GM19239 (cell line): ENCODE measurements around the gene UNC5C.
A peak's percentile ranks its signal among the peaks of the same experiment; 100 is the strongest.

ENCODE experiments used
- DNase-seq: peaks from one replicate; pipeline ENCODE4 v3.0.0; 2011; ENCODE audit warnings: low spot score; ENCODE audit not compliant: insufficient read length
- FAIRE-seq: peaks from 2 replicates; lab custom pipeline; 2011; peaks lifted over from hg19 to GRCh38; lab: Jason Lieb, UNC

The UNC5C gene

DNA sequence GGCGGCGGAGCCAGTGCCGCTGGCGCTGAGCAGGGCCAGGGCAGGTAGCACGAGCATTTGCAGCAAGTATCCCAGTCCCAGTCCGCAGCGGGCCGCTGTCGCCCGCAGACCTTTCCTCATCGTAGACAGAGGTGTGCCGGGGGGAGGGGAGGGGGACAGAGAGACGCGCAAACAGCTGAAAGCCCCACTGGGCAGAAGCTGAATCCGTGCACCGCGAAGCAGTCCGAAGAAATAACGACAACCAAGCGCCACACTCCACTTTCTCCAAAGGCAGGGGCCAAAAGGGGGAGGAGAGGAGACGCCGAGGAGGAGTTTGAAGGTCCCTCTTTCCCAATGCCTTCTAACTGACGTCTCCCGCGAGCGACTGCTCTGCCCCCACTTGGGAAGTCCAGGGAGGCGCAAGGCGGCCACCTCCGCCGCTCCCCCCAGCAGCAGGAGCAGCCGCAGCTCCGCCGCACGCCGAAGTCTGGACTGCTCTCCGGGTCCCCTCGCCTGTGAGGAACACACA is at the start of gene UNC5C:
Gene UNC5C, minus strand, starts transcription at position 236 of the 508 bp plus-strand sequence.
- no peak for FAIRE-seq

DNA sequence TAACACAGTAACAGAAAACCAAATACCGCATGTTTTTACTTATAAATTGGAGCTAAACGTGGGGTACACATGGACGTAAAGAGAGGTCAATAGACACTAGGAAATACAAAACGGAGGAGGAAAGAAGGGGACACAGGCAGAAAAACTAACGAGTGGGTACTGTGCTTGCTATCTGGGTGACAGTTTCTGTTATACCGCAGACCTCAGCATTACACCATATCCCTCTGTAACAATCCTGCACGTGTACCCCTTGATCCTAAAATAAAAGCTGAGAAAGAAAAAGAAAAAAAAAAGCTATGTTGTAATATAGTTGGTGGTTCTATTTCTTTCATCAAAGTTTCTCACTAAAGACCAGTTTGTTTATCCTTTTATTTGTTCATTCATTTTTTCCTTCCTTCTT is 47.9 kb upstream of the UNC5C start:
- FAIRE-seq (no peak), DNase-seq (no peak)

More for the DNA sequence above, at the start of gene UNC5C:
- no peak for DNase-seq

DNA sequence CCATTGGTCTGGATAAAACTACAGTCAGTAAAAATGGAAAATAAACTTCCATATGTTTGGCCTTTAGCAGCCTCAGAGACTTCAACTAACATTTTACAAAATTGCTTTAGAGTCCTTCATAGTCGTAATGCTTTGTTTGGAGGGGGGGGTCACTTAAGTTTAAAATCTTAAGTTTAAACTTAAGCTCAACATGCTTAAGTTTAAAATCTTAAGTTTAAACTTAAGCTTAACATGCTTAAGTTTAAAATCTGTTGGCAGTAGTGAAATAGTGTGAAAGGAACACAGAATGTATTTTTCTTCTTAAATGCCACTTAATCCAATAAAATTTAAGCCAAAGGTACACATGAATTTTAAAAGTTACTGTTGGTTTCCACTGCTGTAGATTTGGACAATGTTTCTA is 45.9 kb upstream of the UNC5C start:
- FAIRE-seq = no peak
- no peak for DNase-seq

- DNase-seq = no peak
- no peak for FAIRE-seq
Observed at GRCh38 chr4:95594013-95594412, 45.2 kb upstream of the UNC5C start.

- DNase-seq = no peak
- FAIRE-seq = no peak
Observed at GRCh38 chr4:95591278-95591677, 42.5 kb upstream of the UNC5C start.

DNA sequence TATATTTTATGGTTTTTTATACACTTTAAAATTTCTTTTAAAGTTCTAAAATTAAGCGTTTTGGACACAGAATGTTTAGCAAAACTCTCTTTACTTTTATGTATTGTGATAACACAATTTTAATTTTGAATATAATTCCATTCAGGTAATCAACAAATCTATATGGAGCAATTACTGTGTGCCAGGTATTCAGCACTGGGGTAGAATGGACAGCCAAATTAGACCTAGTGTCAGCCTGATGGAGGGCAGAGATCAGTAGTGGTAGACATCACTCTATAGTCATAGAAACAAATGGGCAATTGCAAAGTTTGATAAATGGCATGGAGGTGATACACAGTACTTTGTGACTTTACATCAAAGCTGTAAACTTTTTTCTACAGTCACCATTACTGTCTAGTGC is 41.8 kb upstream of the UNC5C start:
- FAIRE-seq = no peak

GRCh38 chr4:95585016-95585695 is 36.4 kb upstream of the UNC5C start:
- DNase-seq = no peak
- FAIRE-seq = no peak

More for the DNA sequence above, 41.8 kb upstream of the UNC5C start:
- DNase-seq = no peak

- DNase-seq = no peak
- no peak for FAIRE-seq
Observed at GRCh38 chr4:95580226-95580625, 31.5 kb upstream of the UNC5C start.

GRCh38 chr4:95572304-95572991 is 23.7 kb upstream of the UNC5C start:
- FAIRE-seq (no peak), DNase-seq (no peak)

- DNase-seq (no peak), FAIRE-seq (no peak)
Observed at GRCh38 chr4:95571577-95571976, 22.8 kb upstream of the UNC5C start.

DNA sequence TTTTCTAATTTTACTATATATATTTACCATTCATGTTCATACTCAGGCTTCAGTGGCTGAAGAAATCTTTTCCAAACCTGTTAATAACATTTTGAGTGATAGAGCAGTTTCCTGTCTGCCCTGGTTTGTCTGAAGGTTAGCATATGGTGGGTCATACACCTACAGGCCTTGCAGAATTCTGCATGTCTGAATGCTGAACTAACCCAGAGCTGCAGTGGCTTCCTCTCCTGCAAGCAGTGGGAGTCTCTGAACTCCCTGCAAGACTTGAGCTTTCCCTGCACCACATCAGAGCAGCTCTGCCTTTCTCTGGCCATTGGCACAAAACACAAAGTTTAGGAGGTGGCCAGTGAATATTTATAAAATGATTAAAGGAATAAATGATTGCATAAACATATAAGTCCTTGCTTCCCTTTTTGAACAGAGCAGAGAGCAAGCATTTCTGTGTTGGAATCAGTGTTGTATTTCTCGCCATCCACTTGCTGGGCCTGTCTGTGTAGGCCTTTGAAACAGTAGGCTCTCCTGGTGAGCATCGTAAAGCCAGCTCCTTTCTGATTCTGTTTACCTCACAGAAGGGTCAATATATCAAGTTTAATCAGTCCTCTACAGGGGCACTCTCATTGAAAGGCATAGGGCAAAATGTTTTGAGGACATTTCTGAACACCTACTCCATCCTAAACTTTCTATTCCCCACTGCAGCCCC is 15.0 kb upstream of the UNC5C start:
- no peak for DNase-seq
- FAIRE-seq = no peak

DNA sequence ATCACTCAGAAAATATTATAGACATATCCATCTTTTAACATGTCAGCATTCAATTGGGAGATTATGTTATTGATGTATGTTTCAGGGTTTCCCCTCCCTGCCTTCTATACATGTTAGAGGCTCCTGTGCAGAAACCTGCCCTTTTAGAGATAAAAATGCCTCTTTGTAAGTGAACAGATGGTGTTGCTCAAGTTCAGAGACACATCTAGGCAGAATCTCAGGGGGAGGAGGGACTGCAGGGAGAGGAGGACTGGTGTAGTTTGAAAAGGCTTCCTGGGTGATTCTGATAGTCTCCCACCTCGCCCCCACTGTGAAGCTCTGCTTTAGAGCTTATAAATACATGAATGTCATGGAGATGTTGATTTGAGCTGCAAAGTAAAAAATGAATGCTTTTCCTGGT is 12.0 kb upstream of the UNC5C start:
- no peak for FAIRE-seq
- DNase-seq = no peak

DNA sequence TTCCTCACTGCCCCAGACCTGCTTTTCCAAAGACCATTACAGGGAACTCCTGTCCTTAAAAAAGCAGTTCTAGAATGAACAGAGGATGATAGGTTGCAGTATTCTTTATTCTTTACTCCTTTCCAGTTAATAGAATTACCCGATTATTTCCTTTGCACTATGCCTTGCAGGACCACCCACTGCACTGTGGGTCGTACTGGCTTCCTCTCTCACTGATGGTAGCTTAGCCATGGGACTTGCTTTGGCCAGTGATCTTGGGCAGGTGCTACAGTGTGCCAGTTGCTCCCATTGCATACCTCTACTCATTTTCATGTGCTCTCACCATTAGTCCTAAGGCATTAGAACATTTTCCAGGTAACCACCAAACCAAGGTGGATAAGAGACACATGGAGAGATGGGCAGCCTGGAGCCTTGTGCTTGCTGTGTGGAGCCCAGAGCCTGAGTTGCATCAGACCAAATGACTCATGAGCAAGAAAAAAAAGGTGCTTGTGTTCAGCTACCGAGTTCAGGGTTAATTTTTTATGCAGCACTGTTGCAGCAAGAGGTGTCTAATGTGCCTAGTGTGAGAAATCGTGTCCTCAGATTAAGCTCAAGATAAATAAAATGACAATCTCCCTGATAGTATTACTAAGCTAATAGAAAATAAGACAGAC is 7.6 kb upstream of the UNC5C start:
- FAIRE-seq (no peak), DNase-seq (no peak)

- no peak for FAIRE-seq
- DNase-seq = no peak
Observed at GRCh38 chr4:95552942-95553550, 4.3 kb upstream of the UNC5C start.

- FAIRE-seq (no peak), DNase-seq (no peak)
Observed at GRCh38 chr4:95551653-95552052, 2.9 kb upstream of the UNC5C start.

DNA sequence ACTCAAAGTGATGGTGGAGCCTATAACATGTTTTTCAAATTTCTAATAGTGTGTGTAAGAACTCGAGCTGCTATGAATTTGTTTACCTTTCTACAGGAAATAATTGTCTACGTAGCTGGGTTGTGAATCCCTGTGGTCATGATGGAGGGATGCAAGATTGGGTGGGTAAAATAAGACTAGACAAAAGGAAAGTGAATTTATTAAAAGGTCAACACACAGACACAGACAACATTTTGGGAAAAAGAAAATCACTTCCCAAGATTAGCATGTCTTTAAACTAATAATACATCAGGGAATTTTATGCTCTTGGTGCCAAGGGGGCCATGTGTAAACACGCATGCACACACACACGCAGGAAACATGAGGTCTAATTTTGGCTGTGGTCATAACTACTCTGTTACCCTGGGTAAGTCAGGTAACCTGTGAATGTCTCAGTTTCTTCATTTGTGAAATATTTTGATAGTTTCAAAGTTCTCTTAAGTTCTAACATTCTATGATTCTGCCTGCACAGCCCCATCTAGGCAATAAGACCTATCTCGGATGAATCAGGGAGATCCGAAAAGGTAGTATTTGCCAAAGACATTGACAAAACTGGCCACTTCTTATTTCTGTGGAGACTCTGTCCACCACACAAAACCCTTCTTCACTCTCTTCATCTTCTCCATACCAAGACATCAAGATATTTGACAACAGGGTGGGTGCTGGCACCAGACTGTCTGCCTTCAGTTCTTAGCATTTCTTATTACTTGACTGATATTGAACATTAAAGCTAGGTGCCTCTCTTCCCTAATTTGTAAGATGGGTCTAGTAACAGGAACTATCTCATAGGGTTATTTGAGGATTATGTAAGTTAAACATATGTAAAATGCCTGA is 1.6 kb upstream of the UNC5C start:
- DNase-seq (no peak), FAIRE-seq (no peak)

DNA sequence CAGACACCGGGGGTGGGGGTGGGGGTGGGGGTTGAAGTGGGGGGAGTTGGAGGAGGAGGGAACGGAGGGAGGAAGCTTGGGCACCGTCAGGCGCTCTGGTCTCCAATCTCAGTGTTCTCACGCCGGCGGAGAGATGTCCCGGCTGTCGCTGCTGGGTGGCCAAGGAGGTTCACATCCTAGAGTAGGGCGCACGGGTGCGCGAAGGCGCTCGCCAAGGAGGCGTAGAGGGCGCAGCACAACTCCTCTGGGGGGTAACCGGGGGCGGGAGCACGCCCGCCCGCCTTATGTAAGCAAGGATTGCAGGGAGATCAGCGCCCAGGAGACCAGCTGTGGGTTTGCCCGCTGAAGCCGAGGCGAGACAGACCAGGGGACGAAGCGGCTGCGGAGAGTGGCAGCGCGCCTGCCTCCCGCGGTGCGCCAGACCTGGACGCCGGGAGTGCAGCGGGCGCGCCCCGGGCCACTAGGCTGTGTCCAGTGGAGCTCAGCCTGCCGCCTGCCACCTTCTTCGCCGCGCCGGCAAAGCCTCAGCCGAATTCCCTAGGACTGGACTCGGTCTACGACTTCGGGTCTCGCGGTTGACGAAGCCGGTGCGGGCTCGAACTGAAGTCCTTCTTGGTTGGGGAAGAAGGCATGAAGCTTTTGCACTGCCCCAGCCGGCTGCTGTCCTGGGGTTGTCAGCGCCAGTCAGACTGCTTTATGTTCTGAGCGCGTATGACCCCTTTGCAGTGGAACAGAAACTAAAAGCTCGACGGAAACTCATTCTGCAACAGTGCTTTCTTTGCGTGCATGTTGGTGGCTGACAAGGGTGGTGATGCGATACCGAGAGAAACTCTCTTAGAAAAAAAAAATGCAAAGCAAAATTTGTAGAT is 707 bp upstream of the UNC5C start:
- FAIRE-seq (peak; percentile 40), DNase-seq (peak; percentile 34)

- DNase-seq = no peak
Observed at GRCh38 chr4:95547715-95548471, 880 bp downstream of the UNC5C start.

More at GRCh38 chr4:95547715-95548471, 880 bp downstream of the UNC5C start:
- FAIRE-seq = no peak
